ENCODE data around the gene RASSF4. TPM values are rescaled to one million over a fixed set of nuclear protein-coding genes. Genes with fewer than 3 reads are reported as not detected.

The RASSF4 gene
- total RNA-seq, 3 donors from 2014 or later = 20.0 to 50.6 (median 32.3) TPM

GRCh38 chr10:45000752-45001380 is 41.3 kb downstream of the RASSF4 start, which contains the start of gene ZNF22:
Gene ZNF22, plus strand, starts transcription at chr10:45000923. Its CDS starts 2,446 bp downstream, at chr10:45003369.
- Histone ChIP-seq H3K9me3 (no peaks in the 10 kb centered on the region), H3K4me1 (ENCODE audit: low read depth) (peaks cover 11% of the 10 kb centered on the region), H3K36me3 (ENCODE audit: low read depth) (no peaks in the 10 kb centered on the region), H3K4me3 (peak within 1 kb of the TSS; percentile 27)
- ATAC-seq = peak; percentile 91
- TF ChIP-seq, protein P1, sequence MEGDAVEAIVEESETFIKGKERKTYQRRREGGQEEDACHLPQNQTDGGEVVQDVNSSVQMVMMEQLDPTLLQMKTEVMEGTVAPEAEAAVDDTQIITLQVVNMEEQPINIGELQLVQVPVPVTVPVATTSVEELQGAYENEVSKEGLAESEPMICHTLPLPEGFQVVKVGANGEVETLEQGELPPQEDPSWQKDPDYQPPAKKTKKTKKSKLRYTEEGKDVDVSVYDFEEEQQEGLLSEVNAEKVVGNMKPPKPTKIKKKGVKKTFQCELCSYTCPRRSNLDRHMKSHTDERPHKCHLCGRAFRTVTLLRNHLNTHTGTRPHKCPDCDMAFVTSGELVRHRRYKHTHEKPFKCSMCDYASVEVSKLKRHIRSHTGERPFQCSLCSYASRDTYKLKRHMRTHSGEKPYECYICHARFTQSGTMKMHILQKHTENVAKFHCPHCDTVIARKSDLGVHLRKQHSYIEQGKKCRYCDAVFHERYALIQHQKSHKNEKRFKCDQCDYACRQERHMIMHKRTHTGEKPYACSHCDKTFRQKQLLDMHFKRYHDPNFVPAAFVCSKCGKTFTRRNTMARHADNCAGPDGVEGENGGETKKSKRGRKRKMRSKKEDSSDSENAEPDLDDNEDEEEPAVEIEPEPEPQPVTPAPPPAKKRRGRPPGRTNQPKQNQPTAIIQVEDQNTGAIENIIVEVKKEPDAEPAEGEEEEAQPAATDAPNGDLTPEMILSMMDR (IDR thresholded peaks at IDR 0.05) = no peak
- DNase-seq = peak; percentile 73 to 84 (median 81)
- intact Hi-C loops (cut with DNase I, micrococcal nuclease) = no loop called here

DNA sequence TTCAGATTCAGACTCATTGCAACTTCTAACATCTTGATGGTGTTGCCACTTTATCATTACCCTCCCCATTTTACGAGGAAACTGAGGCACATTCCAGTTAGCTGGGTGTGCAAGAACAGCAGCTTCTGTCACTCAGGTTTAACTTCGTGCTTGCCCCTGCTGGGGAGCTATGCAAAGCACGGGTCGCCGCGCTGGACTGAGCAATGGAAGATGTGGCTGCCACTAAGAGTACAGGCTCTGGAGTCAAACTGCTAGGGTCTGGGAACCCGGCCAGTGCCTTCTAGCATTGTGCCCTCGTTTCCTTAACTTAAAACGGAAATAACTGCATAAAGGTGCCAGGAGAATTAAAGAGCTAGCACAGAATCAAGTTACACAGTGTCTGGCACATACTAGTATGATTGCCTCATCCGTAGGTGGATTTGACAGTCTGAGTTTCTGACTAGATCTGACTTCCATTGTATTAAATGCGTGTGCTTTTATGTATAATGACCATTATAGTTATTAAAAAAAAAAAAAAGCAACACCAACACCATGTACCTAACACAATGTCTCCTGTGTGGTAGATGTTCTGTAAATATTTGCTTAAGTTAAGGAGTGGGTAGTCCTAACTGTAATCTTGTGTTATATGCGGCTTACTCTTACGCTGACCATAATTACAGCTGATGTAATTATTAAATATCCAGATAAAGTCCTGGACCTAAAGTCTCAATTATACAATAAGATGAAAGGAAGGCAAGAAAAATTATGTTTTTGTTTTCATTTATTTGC is 42.0 kb downstream of the RASSF4 start:
- DNase-seq (peak; percentile 76 to 78 (median 77)), ATAC-seq (peak; percentile 75)
- no peaks in the 10 kb centered on the region for H3K36me3 ChIP-seq (ENCODE audit: low read depth)
- TF ChIP-seq, protein P1 (IDR thresholded peaks at IDR 0.05) = no peak
- intact Hi-C loops (cut with DNase I, micrococcal nuclease) = no loop called here
- no peaks in the 10 kb centered on the region for H3K9me3 ChIP-seq
- peaks cover 11% of the 10 kb centered on the region for H3K4me1 ChIP-seq (ENCODE audit: low read depth)
- peak overlapping the region; percentile 27 for H3K4me3 ChIP-seq

DNA sequence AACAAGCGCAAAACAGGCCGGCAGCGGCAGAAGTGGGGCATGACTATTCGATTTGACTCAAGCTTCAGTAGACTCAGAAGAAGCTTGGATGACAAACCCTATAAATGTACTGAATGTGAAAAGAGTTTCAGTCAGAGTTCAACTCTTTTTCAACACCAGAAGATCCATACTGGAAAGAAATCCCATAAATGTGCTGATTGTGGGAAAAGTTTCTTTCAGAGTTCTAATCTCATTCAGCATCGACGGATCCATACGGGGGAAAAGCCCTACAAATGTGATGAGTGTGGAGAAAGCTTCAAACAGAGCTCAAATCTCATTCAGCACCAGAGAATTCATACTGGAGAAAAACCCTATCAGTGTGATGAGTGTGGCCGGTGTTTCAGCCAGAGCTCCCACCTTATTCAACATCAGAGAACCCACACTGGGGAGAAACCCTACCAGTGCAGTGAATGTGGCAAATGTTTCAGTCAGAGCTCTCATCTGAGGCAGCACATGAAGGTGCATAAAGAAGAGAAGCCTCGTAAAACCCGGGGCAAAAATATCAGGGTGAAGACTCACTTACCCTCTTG is 43.9 kb downstream of the RASSF4 start:
- Histone ChIP-seq H3K4me1 (ENCODE audit: low read depth) (peaks cover 15% of the 10 kb centered on the region), H3K36me3 (ENCODE audit: low read depth) (no peaks in the 10 kb centered on the region), H3K9me3 (no peaks in the 10 kb centered on the region), H3K4me3 (no peak overlapping the region)
- TF ChIP-seq, protein P1 (IDR thresholded peaks at IDR 0.05) = no peak
- intact Hi-C loops (cut with DNase I, micrococcal nuclease) = no loop called here
- DNase-seq (no peak), ATAC-seq (no peak)

GRCh38 chr10:45004661-45005060 is 45.1 kb downstream of the RASSF4 start:
- Histone ChIP-seq H3K4me3 (no peak overlapping the region), H3K9me3 (no peaks in the 10 kb centered on the region), H3K36me3 (ENCODE audit: low read depth) (no peaks in the 10 kb centered on the region), H3K4me1 (ENCODE audit: low read depth) (peaks cover 17% of the 10 kb centered on the region)
- no peak for DNase-seq
- TF ChIP-seq, protein P1 (IDR thresholded peaks at IDR 0.05) = no peak
- no peak for ATAC-seq
- intact Hi-C loops (cut with DNase I, micrococcal nuclease) = no loop called here

DNA sequence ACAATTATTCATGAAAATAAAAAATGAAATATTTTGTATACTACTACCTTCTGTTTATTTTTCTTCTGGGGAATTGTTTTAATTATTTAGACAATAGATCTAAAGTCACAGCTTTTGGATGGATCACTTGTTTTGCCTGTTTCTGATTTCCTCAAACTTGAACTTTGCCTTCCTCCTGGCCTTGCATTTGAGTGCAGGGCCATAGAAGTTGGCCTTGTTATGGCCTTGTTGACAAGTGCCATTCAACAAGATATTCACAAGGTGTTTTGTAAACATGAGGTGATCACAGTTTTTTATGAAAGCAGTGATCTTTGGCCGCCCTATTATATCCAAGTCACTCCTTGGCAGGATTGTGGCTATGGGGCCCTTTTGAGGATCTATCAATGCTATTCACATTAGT is 45.7 kb downstream of the RASSF4 start:
- intact Hi-C loops (cut with DNase I, micrococcal nuclease) = no loop called here
- TF ChIP-seq, protein P1 (IDR thresholded peaks at IDR 0.05) = no peak
- no peak for ATAC-seq
- Histone ChIP-seq H3K36me3 (ENCODE audit: low read depth) (no peaks in the 10 kb centered on the region), H3K4me1 (ENCODE audit: low read depth) (peaks cover 17% of the 10 kb centered on the region), H3K9me3 (no peaks in the 10 kb centered on the region), H3K4me3 (no peak overlapping the region)
- no peak for DNase-seq

Data from mucosa of descending colon (tissue), 3 donors.